Astrocyte of the hippocampus (primary cell): ENCODE measurements around the gene ADH1B.
"Not testable (repeated sequence)": the region's sequence is repeated elsewhere in the genome, so short reads cannot be mapped to it uniquely, and the experiment has no call there.

ENCODE experiments used
- DNase-seq: peaks from one replicate; pipeline ENCODE4 v3.0.0; 2011; ENCODE audit warnings: low read depth, low spot score

ADH1B gene

DNA sequence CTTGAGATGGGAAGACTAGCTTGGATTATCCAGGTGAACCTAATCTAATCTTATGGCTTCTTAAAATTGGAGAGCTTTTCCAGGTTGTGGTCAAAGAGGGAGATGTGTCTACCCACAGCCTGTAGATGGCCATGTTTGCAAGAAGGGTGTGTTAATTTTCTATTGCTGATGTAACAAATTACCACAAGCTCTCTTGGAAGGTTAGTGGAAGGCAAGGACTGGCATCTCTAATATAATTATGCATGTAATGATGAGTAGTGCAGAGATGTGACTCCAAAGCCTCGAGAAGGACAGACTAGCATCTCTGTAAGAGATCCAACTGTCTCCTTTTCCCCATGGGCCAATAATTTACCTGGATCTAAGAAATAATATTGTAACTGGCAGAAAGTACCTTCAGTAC is 3.2 kb upstream of the ADH1B start:
- no peak for DNase-seq

DNA sequence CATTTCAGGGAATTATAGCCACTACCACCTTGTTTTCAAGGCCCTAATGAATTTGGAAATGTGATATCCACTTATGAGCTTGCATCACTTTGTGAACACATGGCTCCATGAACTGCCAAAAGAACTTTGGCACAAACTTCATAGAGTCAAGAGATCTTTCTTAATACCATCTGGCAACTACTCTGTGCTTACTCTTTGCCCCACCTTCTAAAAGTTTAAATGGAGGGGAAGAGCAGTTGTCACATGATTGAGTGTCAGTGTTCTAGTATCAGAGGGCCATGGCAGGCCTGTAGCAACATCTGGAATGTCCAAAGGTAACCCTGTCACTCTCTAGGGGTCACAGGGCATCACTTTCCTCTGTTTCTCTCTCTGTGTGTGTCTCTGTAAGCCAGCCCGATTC is 2.6 kb upstream of the ADH1B start:
- DNase-seq, result no peak

DNA sequence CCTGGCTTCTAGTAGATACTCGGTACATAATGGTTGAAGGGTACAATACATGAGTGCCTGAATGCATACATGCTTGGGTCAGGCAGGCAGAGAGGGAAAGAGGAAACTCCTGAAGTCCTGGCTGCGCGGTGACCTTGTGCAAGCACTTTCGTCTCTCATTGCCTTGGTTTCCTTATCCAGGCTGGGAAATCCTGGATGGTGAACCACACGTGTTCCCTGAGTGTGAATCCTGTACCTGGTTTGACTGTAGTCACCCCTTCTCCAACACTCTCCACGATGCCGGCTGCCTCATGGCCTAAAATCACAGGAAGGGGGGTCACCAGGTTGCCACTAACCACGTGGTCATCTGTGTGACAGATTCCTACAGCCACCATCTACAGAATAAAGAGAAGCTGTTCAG is 3.4 kb downstream of the ADH1B start:
- DNase-seq, result not testable (repeated sequence)

- DNase-seq, result no peak
Observed at GRCh38 chr4:99317354-99317753, 3.8 kb downstream of the ADH1B start.

GRCh38 chr4:99315839-99316238 is 5.4 kb downstream of the ADH1B start:
- DNase-seq, result no peak

GRCh38 chr4:99314211-99314610 is 7.0 kb downstream of the ADH1B start:
- no peak for DNase-seq

DNA sequence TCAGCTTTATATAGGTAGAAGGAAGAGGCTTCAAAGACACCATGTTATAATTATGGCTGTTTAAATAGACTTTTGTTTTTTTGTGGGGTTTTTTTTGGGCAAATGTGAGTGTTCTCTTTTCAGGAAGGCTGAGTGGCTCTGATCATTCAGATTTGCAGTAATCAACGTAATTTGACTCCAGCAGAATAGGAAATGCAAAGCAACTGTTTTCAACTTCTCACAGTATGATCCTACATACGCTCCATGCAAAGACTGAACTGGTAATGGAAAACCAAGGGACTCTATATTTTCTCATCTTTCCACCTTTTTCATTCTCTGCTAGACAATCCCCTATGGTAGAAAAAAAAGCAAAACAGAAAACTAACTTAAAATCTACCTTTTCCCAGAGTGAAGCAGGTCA is 10.8 kb downstream of the ADH1B start:
- DNase-seq, result no peak

- DNase-seq, result no peak
Observed at GRCh38 chr4:99305638-99306400, 15.4 kb downstream of the ADH1B start.

- DNase-seq, result no peak
Observed at GRCh38 chr4:99301376-99302164, 19.6 kb downstream of the ADH1B start.

GRCh38 chr4:99300934-99301333 is 20.3 kb downstream of the ADH1B start:
- DNase-seq, result peak; percentile 90

DNA sequence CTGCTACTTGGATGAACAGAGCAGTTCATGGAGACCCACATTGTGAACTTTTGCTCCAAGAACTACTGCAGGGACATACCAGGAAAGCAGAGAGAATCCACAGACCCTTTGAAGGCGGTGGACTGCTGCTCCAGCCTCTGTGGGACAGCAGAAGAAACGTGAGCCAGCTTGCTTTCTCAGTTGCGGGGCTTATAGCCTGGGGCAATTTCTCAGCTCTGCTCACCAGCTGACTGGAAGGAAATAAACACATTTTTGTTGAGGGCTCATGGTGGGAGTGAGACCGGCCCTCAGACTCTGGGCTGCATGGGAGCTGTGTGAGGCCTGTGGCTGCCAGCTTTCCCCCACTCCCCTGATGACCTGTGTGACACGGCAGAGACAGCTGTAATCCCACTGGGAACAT is 27.8 kb downstream of the ADH1B start:
- DNase-seq, result no peak

DNA sequence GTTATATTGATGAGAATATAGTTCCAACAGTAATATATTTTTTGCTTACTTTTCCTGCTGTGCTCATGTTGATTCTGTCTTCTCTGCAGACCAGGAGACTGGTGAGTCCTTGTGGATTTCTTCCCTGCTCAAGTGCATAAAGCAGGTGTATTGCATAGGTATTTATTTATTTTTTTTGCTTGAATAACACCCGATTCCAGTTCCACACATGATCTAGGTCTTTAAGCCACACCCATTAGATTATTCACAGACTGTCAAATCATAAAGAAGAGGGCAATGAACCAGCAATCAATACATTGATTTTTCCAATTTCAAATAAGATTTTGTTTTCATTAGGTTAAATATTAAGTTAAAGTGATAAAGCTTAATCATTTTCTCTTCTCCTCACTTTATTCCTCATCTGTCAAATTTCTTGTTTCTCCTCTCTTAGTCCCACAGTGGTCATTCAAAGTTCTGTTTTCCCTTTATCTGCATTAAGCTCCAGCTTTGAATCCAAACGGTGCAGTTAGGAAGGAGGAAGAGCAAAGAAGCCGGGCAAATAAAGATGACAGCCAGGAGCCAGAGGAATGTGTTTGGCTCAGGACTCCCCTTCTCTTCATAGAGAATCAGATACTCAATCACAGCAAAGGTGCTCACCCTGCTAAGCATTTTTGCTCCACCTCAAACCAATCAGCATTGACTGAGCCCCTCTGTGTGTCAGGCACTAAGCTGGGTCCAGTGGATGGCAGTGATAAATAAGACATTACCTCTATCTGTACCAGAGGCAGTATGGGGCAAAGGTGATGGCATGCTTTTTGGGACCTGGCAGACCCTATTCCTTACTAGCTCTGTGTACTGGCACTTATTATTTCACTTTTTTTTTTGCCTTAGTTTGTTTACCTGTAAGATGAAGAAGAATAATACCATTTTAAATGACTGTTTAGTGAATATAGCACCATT is 30.1 kb downstream of the ADH1B start, which contains the start of gene ADH1A:
Gene ADH1A, minus strand, starts transcription at position 138 of the 939 bp plus-strand sequence. Its CDS starts 71 bp downstream, at position 67.
- no peak for DNase-seq

DNA sequence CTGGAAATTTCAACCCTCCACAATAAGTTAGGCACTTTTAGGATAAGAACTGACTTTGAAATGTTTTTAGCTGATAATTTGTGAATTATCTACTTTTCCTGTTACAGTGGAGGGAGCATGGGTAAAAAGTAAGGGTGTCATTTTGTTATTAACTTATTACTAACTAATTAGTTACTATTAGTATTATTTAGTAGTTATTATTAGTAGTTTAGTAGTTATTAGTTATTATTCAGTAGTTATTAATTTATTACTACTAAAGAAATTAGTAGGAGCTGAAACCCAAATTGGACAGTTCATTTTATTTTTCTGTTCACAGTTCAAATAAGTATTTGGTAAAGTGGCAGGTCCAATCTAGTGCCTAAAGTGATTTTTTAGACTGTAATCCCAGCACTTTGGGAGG is 35.8 kb downstream of the ADH1B start:
- DNase-seq, result no peak

DNA sequence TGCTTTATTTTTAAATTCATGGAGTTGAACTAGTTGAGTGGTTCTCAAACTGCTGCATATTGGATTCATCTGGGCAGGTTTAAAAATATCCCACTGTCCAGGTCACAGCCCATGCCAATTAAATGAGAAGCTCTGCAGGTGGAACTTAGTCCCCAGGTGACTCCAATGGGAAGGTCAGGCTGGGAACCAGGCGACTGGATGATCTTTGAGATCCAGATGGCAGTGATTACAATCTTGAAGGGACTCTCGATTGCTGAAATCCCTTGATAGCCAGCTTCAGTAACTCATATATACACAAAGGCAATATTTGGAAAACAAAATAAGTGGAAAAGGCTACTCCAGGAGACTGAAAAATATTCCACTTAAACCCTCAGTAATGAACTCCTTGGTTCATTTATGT is 38.5 kb downstream of the ADH1B start:
- no peak for DNase-seq

- DNase-seq, result no peak
Observed at GRCh38 chr4:99281261-99281660, 39.9 kb downstream of the ADH1B start.

GRCh38 chr4:99276417-99276816 is 44.8 kb downstream of the ADH1B start:
- no peak for DNase-seq

GRCh38 chr4:99275885-99276284 is 45.3 kb downstream of the ADH1B start:
- DNase-seq, result no peak

DNA sequence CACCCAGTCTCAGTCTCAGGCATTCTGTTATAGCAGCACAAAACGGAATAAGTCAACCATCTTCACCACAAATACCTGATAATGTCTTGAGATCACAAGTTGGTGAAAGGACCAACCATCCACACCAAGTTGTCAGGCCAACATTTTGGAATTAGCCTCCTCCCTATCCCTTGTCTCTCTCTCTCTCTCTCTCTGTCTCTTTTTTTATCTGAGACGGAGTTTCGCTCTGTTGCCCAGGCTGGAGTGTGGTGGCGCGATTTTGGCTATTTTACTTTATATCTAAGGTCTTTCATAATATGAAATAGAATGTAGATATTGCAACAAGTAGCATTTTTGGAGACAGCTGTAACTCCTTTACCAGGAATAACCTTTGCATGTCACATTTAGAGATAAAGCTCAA is 46.2 kb downstream of the ADH1B start:
- DNase-seq, result no peak

GRCh38 chr4:99273704-99274103 is 47.5 kb downstream of the ADH1B start:
- DNase-seq, result no peak

DNA sequence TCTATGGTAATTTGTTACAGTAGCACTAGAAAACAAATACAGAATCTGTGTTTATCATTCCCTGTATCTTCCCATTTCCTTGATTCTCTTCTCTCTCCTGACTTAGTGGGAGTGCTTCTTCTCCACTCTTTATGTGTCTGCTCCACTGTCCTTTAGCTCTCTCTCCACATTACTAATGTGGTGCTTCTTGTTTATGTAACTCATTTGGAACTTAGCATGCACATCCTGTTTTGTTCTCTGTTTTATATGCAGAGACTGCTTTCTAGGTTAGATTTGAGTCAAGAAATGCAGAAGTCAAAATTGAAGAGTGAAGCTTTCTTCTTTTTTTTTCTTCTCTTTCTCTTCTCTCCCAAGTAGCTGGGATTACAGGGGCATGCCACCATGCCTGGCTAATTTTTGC is 56.3 kb downstream of the ADH1B start:
- DNase-seq, result no peak
